HG03457 (cell line): Measurements from ENCODE around the gene KIAA0040.

ENCODE experiments used
- ATAC-seq: cut with Tn5 transposase; IDR thresholded peaks from one replicate; pipeline ENCODE4 v1.9.1; 2021; ENCODE audit warnings: moderate number of reproducible peaks; ENCODE audit not compliant: unreplicated experiment

The KIAA0040 gene

DNA sequence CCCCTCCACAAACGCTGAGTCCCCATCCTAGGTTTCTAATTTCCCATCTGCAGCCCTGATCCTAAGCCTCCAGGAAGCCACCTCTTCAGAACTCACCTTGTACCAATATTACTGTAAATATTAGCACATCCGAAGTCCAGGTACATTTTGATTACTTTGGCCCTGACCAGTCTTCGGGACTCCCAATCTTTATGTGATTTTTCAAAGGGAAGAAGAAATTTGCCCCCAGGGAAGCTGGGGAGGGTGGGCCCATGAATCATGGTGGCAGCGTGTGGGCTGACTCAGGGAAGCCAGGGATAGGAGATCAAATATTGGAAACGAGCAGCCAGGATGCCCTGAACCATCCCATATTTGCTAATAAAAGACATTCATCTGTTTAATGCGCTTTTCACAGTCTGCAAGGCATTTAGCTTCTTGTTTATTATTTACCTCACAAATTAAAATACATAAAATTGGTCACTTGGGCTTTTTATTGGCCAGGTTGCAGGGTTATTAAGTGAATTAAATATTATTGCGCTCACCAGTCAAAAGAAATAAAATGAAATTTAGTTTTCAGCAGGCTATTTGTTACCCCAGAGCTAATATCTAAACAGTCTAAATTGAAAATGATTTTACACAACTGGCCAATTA lies 46.6 kb downstream of the KIAA0040 start:
- no peak for ATAC-seq

DNA sequence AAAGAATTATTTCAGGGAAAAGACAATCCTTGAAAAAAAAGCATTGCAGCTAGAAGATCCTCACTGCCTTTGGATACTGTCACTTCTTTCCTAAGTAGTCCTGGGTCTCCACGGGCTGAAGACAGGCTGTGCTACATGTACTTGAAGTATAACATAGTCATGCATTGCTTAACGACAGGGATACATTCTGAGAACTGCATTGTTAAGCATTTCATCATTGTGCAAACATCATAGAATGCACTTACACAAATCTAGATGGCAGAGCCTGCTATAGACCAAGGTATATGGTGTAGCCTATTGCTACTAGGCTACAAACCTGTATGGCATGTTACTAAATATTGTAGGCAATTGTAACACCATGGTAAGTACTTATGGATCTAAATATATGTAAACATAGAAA lies 54.0 kb downstream of the KIAA0040 start:
- ATAC-seq, result no peak

- no peak for ATAC-seq
These were observed 55.2 kb downstream of the KIAA0040 start for GRCh38 chr1:175137369-175137768.

- no peak for ATAC-seq
These were observed 56.3 kb downstream of the KIAA0040 start for GRCh38 chr1:175136246-175136645.

DNA sequence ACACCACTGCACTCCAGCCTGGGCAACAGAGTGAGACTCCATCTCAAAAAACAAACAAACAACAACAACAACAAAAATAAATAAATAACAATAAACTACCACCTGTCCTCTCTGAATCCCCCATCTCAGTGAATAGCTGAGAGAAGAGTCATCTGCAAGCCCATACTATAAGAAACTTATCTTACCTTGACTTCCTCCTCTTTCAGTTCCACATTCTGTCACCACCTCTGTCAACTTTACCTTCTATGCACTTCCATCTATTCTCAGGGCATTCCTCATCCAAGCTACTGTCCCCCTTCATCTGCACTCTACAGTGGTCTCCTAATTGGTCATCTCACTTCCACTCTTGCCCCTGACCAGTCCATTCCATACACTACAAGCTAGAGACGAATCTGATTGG lies 58.1 kb downstream of the KIAA0040 start:
- ATAC-seq, result no peak

GRCh38 chr1:175133673-175134435 lies 58.7 kb downstream of the KIAA0040 start:
- ATAC-seq, result no peak

- no peak for ATAC-seq
These were observed 60.1 kb downstream of the KIAA0040 start for GRCh38 chr1:175132436-175132835.

DNA sequence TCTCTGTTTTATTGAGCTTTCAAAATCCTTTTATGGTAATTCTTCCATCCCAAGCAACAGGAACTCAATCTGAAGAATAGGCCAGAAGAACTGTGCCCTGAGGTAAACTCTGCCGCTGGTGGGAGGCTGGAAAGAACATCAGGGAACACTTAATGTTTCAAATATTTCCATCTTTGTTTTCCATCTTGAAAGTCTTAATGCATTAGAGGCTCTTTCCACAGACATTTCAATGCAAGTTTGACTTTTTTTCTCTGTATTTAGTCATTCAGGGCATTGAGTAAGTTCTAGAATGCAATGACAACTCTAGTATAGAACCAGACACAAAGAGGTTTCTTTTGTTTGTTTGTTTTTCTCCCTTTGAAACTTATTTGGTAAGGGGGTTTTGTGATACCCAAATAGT lies 61.5 kb downstream of the KIAA0040 start:
- ATAC-seq, result no peak

DNA sequence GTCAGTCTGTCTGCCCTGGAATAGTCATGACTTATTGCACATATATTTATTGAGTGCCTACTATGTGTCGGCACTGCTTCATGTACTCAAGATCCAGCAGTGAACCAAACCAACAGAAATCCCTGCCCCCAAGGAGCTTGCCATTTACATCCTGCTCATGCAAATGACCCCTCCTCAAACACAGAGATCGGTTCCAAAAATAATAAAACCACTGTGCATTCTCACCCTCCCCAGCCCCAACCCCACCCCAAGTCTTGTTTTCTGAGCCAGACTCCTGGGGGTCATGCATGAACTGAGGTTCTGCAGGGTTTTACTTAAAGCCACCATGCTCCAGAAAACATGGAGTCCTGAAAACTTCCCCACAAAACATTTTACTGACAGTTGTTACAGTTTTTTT lies 61.9 kb downstream of the KIAA0040 start:
- no peak for ATAC-seq

GRCh38 chr1:175129997-175130648 lies 62.5 kb downstream of the KIAA0040 start:
- no peak for ATAC-seq

GRCh38 chr1:175129644-175129996 lies 63.0 kb downstream of the KIAA0040 start:
- ATAC-seq, result no peak

- ATAC-seq, result no peak
These were observed 63.4 kb downstream of the KIAA0040 start for GRCh38 chr1:175129182-175129581.

- no peak for ATAC-seq
These were observed 64.1 kb downstream of the KIAA0040 start for GRCh38 chr1:175128523-175128922.

GRCh38 chr1:175127565-175127964 lies 65.0 kb downstream of the KIAA0040 start:
- ATAC-seq, result no peak

DNA sequence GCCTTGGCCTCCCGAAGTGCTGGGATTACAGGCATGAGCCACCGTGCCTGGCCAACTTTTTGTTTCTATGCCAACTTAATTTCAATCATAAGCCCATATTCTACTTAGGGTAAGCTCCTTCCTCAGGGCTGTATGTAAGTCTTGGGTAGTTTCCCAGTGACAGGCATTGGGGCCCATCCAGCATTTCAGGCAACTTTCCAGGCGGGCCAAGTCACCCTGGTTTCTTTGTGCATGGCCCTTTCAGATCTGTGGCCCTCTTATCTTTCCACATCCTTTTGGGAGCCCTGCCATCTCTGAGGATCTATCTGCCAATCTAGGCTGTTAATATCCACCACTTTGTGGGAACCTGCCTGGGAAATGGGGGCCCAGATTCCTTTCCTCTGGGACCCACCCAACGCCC lies 66.2 kb downstream of the KIAA0040 start:
- no peak for ATAC-seq

DNA sequence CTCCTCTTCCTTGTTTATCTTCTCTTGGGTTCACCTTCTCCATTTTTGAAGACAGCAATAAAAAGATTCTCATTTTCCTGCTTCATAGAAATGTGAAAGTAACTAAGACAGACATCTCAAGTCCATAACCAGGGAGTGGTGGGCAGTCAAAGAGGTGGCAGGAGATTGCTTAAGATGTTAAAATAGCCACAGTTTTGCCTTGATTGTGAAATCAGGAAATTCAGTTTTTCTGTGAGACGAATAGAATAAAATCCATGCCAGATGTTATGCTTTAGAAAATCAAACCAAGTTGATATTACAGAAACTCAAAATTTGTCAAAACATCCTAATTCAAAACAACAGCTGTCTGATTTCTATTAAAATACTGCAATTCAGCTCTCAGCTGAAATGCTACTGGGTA lies 67.7 kb downstream of the KIAA0040 start:
- ATAC-seq, result no peak

- ATAC-seq, result no peak
These were observed 72.1 kb downstream of the KIAA0040 start for GRCh38 chr1:175120511-175120910.

DNA sequence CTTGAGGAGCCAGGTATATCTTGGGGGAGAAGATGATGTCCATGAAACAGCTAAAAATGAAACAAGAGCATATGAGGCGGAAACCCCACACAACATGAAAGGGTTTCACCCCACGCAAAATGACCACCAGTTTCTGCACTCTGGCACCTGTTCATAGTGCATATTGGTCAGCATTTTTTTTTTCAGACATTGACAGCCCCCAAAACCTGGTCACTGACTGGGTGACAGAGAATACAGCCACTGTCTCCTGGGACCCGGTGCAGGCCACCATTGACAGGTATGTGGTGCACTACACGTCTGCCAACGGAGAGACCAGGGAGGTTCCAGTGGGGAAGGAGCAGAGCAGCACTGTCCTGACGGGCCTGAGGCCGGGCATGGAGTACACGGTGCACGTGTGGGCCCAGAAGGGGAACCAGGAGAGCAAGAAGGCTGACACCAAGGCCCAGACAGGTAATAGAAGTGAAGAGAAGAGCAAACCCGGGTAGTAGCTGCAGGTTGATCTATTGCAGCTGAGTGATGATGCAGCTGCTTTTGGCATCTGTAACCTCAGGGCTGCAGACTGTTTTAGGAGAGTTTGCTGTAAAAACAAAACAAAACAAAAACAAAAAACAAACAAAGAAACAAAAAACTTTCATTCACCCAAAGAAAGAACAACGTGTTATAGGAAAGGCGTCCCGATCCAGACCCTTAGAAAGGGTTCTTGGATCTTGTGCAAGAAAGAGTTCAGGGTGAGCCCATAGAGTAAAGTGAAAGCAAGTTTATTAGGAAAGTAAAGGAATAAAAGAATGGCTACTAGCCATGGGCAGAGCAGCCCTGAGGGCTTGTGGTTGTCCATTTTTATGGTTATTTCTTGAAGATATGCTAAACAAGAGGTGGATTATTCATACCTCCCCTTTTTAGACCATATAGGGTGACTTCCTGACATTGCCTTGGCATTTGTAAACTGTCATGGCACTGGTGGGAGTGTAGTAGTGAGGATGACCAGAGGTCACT lies 73.9 kb downstream of the KIAA0040 start:
- no peak for ATAC-seq

- ATAC-seq, result no peak
These were observed 75.7 kb downstream of the KIAA0040 start for GRCh38 chr1:175116903-175117302.

- ATAC-seq, result no peak
These were observed 76.3 kb downstream of the KIAA0040 start for GRCh38 chr1:175116210-175116798.

DNA sequence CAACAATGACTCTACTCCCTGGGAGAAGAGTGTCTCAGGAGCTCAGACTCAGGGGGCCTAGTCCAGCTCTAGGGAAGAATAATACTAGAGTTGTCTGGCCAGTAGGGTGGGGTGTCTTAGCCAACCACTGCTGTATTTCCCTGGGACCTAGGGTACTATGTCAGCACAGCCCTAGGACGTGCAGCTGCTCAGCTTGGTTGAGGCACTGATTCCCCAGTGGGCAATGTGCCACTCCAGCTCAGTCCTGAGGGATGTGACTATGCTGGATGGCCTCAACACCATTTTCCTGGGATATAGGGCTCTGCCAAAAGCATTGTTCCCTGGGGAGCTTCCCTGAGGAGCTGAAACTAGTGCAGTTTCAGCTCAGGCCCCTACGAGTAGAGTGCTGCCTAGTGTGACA lies 77.6 kb downstream of the KIAA0040 start:
- ATAC-seq, result no peak
